NCI-H1092 (cell line): ENCODE data around the gene WDR91.

Experiments
- DNase-seq: peaks from one replicate; lab custom pipeline; 2025; lab: John Stamatoyannopoulos, UW

The WDR91 gene

GRCh38 chr7:135160098-135160857 is 51.0 kb downstream of the WDR91 start:
- no peak for DNase-seq

GRCh38 chr7:135159359-135160085 is 51.8 kb downstream of the WDR91 start:
- no peak for DNase-seq

DNA sequence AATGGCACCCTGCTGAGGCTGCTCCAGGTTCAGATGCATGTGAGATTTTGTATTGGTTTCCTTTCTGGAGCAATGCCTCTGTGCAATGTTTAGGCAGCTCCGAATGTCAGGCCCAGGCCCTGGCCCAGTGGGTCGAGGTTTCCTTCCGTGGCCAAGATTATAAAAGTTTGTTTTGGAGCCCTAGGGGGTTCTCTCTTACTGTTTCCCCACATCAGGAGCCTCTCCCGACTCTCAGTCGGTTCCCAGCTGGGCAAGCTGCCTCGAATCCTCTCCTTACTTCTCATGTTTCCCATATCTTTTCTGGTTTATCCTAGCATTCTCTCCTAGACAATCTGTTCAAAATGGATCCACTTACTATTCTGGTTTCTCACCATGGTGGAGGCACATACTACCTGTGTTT is 52.5 kb downstream of the WDR91 start:
- DNase-seq = no peak

DNA sequence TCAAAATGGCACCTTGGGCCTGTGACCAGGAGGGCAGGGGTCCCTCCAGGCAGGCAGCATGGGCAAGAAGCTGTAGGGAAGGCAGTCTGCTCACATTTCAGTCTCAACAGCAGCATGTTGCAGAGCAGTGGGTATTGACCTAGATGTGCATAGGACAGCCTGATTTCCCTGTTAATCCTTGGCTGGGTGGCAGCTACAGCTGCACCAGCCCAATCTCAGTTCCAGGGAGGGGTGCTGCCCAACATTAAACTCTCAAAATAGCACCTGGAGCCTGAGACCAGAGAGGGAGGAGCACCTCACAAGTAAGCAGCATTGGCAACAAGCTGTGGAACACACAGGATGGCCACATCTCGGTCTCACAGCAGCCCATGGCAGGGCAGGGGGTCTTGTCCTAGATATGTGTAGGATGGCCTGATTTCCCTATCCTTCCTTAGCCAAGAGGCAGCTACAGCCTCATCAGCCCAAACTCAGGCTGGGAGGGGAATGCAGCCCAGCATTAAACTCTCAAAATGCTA is 53.1 kb downstream of the WDR91 start:
- no peak for DNase-seq

- no peak for DNase-seq
These were observed 55.0 kb downstream of the WDR91 start for GRCh38 chr7:135156290-135156689.

- no peak for DNase-seq
These were observed 56.6 kb downstream of the WDR91 start for GRCh38 chr7:135154734-135155133.

- no peak for DNase-seq
These were observed 58.9 kb downstream of the WDR91 start for GRCh38 chr7:135152442-135152841.

DNA sequence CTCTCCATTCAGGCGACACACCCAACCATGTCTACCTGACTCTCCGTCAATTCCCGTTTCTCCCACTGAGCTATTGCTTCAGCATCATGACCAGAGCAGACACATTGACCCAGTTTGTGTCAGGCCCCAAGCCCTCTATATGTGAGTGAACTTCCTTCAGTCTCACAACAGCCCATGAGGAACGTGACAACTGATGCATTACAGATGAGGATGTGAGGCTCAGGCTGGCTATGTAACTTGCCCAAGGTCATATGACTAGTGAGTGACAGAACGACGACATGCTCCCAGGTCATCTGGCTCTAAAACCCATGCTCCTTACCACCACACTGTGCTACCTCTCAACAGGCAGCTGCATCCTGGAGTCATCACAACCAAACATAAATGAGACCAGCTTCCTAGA is 59.8 kb downstream of the WDR91 start:
- DNase-seq = no peak

DNA sequence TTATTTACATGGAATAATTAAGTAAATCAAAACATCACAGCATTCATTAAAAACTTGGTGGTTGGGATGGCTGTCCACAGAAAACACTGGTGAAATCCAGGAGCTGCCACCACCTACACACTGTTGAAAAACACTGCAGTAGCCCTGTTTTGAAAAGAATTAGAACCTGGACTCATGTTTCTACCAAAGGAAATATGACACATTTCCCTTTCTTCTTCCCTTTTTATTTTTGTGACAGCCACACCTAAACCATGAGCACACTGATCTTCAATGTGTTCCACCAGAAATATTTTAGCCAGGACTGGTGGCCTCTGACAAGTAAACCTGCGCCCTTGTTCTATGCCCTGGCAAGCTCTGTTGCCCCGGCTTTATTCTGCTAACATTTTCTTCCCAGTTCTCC is 60.2 kb downstream of the WDR91 start:
- DNase-seq = no peak

DNA sequence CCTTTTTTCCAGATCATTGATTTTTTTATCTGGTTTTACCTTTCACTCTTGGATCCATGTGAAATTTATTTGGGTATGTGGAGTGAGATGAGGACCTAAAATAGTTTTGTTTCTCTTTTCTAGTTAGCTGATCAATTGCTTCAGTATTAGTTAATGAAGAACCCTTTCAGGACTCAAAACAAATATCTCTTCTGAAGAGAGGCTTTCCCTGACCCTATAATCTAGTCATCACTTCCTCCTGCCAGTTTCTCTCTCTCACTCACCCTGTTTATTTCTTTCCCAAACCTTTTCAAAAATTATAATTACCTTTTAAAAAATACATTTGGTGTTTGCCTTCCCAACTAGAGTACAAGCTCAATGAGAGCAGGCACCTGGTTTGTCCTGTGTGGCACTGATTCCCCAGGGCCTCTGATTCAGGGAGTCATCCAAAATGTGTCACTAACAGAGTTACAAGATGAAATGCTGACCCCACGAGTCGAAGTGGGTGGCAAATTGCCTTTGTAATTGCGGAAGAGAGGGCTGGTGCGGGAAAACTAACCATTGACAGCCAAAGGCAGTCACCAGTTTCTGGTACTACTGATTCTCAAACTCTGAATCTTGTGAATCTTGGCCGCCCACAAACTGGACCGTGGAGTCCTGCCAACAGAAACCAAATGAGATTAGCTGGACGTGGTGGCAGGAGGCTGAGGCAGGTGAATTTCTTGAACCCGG is 61.1 kb downstream of the WDR91 start:
- DNase-seq = no peak

DNA sequence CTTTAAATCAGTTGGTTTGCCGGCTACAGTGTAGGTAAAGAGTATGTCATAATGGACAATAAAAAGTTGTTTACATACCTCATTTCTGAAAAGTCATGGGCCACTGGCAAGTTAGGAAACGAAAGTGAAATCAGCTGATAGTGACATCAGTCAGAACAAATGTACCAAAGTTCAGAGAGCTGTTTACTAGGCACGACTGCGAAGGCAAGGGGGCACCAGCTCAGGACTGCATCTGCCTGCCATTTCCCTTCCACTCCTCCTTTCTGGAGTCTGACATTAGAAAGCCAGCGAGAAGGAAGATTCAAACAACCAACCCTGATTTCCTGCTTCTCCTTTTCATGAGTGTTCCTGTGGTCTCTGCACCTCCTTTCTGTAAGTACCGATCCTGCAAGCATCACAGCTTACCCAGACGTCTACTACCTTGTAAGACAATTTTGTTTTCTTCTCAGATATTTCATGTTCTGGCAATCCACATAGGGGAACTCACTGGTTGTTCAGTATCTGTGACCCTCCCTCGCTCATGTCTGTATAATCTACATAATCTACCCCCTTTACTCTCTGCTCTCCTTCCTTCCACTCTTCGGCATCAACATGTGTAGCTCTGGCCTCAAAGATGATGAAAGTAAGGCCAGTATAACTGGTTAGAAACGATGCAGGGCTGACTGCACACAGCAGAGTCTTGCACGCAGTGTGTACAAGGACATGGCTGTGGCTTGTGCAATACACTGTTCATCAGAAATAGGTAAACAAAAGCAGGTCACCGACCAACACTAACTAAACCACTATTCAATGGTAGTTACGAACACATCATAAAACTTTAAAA is 63.2 kb downstream of the WDR91 start, which contains the start of gene TMEM140:
Gene TMEM140 (plus strand): TSS at position 174 of the 823 bp plus-strand sequence. CDS start 16,370 bp downstream, outside the sequence.
- no peak for DNase-seq

- DNase-seq = no peak
These were observed 63.9 kb downstream of the WDR91 start for GRCh38 chr7:135147341-135147898.

DNA sequence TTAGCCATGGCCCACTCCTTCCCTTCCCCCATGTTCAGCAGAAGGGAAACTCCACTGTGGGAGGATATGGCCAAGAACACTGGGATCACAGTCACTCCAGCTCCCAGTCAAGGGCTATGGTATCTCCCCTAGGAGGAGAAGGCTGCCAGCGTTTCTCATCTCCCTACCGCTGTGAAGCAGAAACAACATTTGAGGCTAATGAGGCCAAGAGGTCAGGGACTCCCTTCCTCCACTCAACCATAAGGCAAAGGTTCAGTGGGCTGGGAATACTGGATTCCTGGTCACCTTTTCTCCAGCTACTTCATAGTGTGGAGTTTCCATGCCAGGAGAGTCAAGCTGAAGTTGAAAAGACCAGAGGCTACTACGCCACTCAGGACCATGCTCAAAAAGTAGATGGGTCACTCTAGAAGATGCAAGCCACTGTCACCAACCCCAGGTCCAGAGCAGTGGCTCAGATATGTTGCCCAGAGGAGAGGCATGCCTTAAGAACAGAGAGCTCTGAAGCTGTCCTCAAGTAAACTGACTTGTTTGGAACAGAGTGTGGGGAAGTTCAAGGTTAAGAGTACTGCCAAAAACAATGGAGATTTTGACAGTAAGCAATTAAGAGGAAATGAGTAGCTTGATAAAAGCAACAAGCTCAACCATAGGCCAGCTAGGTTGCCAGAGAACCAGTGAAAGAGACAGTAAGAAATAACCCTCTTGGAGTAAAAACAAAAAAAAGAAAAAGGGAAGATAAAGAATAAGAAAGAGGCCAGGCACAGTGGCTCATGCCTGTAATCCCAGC is 67.2 kb downstream of the WDR91 start:
- no peak for DNase-seq
